GM18907 (cell line): ENCODE results near the gene PLEKHB2.
A peak's percentile ranks its signal among the peaks of the same experiment; 100 is the strongest.
"Not testable (repeated sequence)": the region's sequence is repeated elsewhere in the genome, so short reads cannot be mapped to it uniquely, and the experiment has no call there.

ENCODE experiments used
- ATAC-seq: cut with Tn5 transposase; IDR thresholded peaks from one replicate; pipeline ENCODE4 v1.9.1; 2021; ENCODE audit warnings: mild to moderate bottlenecking, moderate library complexity; ENCODE audit not compliant: unreplicated experiment

The PLEKHB2 gene, protein sequence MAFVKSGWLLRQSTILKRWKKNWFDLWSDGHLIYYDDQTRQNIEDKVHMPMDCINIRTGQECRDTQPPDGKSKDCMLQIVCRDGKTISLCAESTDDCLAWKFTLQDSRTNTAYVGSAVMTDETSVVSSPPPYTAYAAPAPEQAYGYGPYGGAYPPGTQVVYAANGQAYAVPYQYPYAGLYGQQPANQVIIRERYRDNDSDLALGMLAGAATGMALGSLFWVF

GRCh38 chr2:131105156-131105949, at the start of gene PLEKHB2:
TSS of gene PLEKHB2 (plus strand) at chr2:131105336. CDS start at chr2:131120942, 15,606 bp downstream.
- peak; percentile 80 for ATAC-seq

GRCh38 chr2:131056204-131056931, 48.8 kb upstream of the PLEKHB2 start:
- ATAC-seq = no peak

DNA sequence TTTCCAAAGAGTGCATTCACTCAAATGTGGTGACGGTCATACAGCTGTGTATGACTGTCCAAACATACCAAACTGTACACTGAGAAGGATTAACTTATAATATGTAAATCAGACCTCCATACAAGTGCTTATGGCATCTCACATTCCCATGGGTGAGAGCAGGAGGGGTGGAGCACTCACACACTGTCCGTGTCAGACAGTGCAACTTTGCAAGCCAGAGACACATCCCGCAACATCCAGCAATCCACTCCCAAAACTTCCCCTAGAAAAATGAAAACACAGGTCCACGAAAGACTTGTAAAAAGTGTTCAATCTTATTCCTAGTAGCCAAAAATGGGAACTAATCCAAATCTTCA, 48.2 kb upstream of the PLEKHB2 start:
- no peak for ATAC-seq

DNA sequence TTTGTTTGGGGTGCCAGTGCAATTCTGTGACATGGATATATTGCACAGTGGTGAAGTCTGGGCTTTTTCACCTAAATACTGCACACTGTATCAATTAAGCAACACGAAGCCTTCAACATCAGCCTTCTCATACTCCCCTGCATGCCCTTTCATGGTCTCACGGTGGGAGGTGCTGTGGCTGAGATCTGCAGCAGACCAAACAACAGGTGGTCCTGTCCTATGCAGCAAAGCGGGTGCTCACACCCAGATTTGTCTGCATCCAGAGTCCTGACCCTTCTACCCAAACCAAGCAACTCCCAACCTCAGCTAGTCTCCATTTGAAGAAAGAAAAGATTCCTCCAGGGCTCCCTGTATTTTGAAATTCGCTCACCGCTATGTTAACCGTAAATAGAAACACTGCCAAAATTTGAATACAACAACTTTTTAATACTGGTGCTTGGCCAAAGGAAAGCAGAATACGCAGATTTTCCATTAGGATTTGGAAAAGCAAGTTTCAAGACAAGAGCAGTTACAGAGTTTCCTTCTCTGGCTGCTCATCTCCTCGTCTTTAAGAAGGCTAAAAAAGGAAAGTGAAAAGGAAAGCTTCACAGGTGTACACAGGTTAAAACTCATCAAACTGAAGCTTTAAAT, 46.8 kb upstream of the PLEKHB2 start:
- no peak for ATAC-seq

- no peak for ATAC-seq
Measured at GRCh38 chr2:131058920-131059319, 46.2 kb upstream of the PLEKHB2 start.

- ATAC-seq = no peak
Measured at GRCh38 chr2:131063501-131064283, 41.4 kb upstream of the PLEKHB2 start.

DNA sequence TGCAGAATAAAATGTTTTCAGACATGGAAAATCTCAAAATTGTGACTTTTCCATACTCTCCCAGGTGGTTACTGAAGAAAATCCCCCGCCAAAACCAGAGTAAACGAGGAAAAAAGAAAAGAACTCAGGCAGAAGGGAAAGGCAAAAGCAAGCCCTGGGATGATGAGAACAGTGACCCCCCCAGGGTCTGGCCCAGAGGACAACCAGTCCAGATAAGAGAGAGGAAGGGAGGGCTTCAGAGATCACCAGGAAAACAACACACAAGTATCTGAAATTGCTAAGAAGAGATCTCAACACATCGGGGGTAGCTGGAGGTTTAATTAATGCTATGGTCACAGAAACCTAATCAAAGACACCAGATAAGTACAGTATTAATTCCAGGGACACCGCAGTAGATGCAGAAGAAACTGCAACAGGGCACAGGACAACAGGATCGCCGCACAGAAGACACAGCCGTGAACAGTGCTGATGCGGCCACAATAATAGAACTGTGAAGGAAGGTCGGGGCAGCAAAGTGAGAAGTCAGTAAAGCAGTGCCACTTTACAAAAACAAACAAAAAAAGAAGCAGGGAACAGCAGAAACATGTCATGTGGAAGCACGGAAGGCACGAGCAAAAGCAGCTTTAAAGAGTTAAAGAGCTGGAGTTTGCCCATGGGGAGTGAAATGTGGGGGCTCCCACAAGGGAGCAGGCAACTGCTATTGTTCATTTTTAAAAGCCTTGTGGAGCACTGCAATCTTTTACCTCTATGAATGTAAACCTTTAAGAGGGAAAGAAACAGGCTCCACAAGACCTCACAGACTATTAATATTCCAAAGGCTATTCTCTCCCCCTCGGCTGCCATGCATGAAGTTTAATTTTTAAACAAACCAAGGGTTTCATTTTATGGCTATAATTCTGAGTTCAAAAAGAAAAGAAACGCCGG, 40.3 kb upstream of the PLEKHB2 start:
- ATAC-seq = no peak

DNA sequence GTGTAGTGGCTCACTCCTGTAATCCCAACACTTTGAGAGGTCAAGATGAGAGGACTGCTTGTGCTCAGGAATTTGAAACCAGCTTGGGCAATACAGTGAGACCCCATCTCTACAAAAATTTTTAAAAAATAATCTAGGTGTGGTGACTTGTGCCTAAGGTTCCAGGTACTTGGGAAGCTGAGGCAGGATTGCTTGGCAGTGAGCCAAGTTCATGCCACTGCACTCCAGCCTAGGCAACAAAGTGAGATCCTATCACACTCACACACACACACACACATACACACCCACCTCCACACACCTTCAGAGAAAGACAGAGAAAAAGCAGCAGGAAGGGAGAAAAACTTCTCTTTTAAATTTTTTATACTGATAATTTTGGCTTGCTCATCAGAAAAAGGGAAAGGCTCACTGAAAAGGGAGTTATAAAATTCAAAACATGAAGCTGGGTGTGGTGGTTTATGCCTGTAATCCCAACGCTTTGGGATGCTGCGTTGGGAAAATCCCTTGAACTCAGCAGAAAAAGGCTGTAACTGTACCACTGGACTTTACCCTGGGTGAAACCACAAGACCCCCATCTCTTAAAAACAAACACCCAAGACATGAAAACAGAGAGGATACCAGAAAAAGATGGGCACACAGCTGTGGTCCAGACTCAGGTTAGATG, 37.5 kb upstream of the PLEKHB2 start:
- no peak for ATAC-seq

DNA sequence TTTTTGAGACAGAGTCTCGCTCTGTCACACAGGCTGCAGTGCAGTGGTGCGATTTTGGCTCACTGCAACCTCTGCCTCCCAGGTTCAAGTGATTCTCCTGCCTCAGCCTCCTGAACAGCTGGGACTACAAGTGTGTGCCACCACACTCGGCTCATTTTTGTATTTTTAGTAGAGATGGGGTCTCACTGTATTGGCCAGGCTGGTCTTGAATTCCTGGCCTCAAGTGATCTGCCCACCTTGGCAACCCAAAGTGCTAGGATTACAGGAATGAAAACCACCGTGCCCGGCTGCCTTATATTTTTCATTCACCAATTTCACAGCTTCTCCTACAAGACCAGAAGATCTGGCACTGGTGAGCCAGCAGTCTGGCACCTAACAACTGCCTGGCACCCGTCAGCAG, 37.0 kb upstream of the PLEKHB2 start:
- not testable (repeated sequence) for ATAC-seq

DNA sequence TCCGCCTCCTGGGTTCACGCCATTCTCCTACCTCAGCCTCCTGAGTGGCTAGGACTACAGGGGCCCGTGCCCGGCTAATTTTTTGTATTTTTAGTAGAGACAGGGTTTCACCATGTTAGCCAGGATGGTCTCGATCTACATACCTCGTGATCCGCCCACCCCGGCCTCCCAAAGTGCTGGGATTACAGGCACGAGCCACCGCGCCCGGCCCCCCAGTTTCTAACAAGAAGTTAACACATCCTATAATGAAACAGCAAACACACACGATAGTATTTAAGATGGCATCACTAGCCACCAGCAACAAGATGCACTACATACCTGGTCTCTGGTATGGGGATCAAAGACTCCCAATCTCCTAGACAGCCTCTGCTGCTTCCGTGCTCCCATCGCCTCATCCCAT, 29.6 kb upstream of the PLEKHB2 start:
- not testable (repeated sequence) for ATAC-seq

- no peak for ATAC-seq
Measured at GRCh38 chr2:131076707-131077106, 28.4 kb upstream of the PLEKHB2 start.

DNA sequence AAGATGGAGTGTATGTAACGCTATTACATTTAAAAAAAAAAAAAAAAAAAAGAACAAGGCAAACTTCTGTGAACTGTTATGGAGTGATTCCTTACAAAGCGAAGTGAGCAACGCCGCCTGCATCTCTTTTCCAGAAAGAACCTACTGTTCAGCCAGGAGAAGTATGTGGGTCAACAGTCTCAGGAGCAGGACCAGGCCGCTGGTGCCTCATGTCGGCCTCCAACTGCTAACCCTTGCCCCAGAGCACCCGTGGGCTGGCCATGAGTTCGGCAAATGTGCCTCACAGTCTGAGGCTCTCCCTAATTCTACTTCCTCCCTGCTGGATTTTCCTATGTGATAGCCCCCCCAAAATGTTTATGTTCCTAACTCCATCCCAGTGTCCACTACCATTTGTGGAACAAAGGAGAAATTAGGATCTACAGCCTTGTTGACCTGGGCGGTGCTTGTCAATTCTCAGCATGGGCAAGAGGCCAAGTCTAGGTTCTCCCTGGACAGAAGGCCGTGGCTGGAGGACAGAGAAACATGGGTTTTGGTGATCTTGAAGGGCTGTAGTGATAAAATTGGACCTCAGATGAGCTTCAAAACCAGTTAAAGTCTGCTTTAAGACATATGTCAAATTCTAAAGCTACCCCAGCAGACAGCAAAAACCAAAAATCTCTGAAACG, 27.8 kb upstream of the PLEKHB2 start:
- ATAC-seq = no peak

GRCh38 chr2:131077966-131078365, 27.2 kb upstream of the PLEKHB2 start:
- ATAC-seq = no peak

DNA sequence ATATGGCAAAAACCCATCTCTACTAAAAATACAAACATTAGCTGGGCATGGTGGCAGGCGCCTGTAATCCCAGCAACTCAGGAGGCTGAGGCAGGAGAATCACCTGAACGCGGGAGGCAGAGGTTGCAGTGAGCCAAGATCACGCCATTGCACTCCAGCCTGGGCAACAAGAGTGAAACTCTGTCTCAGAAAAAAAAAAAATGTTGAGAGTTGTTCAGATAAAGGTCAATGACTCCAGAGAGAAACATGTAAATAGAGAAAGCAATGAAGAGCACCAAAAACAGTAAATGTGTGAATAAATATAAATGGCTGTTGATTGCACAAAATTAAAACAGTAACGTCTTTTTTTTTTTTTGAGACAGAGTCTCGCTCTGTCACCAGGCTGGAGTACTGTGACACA, 25.2 kb upstream of the PLEKHB2 start:
- ATAC-seq = not testable (repeated sequence)

DNA sequence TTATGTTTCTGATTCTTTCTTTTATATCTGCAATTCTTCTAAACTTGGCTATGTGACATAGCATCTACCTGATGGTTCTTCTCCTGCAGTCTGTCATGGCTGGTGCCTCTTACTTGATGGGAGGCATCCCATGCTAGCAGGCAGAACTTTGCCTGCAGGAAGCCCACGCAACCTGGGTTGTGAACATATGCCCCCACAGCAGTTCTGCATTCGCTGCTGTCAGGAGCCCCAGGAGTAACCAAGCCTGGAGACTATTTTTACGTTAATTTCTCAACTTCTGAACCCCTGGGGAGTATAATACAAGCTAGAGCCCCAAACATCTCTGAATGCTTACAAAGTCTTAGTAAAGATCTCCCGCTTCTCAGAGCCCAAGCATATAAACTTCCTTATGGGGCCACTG, 23.9 kb upstream of the PLEKHB2 start:
- no peak for ATAC-seq

DNA sequence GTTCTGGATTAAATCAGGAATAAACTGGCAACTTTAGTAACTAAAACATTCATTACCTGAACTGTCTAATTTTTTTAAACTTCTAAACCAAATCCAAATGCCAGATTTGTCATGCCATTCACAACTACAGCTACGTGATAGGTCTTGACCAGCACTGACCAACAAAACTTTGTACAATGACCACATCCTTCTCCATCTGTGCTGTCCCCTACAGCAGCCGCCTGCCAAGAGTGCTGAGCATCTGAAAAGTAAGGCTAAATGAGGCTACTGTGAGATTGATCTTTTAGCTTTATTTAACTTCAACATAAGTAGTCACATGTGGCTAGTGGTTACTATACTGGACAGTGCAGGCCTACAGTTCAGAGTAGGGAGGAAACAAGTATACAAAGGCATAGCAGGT, 19.5 kb upstream of the PLEKHB2 start:
- no peak for ATAC-seq

DNA sequence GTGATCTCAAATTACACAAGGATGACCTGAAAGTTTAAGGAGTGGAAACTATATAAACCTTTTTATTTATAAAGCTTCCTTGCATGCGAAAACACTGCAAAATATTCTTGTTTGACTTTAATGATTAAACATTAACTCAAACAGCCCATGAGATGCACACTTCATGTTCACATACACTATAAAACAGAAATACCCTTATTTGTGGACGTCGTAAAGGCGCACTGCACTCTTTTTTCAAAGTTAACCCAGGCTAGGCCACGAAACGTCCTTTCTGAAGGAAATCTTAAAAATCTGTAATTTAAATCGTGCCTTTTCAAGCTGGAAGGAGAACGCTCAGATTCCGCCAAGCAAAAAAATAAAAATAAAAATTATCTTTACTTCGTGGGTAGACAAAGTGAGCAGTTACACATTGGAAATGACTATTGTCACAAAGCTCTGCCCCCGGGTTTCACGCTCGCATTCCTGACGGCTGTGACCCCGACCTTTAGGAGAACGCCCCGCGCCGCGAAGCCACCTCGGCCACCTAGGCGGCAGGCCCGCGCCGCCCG, 12.6 kb upstream of the PLEKHB2 start:
- no peak for ATAC-seq

- peak; percentile 88 for ATAC-seq
Measured at GRCh38 chr2:131093006-131093695, 12.0 kb upstream of the PLEKHB2 start, which contains the start of gene FAM168B. TSS of gene FAM168B (minus strand) at chr2:131093460. CDS start at chr2:131082646, 10,814 bp downstream.
